ENCODE results near the gene RESF1.

RESF1 gene

DNA sequence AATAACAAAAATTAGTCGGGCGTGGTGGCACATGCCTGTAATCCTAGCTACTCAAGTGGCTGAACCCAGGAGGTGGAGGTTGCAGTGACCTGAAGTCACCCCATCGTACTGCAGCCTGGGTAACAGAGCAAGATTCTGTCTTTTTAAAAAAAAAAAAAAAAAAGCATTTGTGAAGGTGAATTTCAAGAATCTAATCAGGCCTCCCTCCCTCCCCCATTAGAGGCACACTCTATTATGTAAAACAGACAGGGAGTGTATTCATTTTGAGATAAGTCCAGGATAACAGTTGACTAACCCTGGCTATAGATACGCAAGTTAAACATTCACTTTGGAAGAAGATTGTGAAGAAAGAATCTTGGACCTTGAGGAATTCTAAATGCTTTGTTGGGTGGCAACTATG lies 2.9 kb downstream of the RESF1 start:
- H3K27ac ChIP-seq: no peak overlapping the region
- no peak for TF ChIP-seq ZFX (IDR thresholded peaks at IDR 0.05; ENCODE audit: borderline replicate concordance)
- TF ChIP-seq, protein P1, sequence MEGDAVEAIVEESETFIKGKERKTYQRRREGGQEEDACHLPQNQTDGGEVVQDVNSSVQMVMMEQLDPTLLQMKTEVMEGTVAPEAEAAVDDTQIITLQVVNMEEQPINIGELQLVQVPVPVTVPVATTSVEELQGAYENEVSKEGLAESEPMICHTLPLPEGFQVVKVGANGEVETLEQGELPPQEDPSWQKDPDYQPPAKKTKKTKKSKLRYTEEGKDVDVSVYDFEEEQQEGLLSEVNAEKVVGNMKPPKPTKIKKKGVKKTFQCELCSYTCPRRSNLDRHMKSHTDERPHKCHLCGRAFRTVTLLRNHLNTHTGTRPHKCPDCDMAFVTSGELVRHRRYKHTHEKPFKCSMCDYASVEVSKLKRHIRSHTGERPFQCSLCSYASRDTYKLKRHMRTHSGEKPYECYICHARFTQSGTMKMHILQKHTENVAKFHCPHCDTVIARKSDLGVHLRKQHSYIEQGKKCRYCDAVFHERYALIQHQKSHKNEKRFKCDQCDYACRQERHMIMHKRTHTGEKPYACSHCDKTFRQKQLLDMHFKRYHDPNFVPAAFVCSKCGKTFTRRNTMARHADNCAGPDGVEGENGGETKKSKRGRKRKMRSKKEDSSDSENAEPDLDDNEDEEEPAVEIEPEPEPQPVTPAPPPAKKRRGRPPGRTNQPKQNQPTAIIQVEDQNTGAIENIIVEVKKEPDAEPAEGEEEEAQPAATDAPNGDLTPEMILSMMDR (IDR thresholded peaks at IDR 0.05): no peak

DNA sequence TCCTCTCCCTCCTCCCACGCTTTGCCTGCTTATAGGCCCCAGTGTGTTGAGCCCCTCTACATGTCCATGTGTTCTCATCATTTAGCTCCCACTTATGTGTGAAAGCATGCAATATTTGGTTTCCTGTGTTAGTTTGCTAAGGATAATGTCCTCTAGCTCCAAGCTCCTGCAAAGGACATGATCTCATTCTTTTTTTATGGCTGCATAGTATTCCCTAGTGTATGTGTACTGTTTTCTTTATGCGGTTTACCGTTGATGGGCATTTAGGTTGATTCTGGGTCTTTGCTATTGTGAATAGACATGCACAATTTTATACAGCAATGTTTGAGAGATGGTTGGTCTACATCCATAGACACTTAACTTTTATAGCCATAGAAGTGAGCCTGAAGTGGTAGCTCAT lies 5.1 kb downstream of the RESF1 start:
- TF ChIP-seq ZFX (IDR thresholded peaks at IDR 0.05; ENCODE audit: borderline replicate concordance): no peak
- TF ChIP-seq, protein P1 (IDR thresholded peaks at IDR 0.05): no peak
- no peak overlapping the region for H3K27ac ChIP-seq

DNA sequence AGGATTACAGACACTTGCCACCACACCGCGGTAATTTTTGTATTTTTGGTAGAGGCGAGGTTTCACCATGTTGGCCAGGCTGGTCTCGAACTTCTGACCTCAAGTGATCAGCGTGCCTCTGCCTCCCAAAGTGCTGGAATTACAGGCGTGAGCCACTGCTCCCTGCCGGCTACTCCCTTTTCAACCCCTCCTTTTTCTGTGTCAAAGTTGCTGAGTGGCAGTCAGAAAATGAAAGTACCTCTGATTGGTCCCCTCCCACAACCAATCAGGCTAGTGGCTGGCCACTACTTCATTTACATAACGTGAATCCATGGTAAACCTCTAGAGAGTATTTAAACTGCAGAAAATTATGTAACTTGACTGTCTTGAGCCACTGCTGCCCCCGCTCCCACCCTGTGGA lies 5.9 kb downstream of the RESF1 start:
- no peak overlapping the region for H3K27ac ChIP-seq

DNA sequence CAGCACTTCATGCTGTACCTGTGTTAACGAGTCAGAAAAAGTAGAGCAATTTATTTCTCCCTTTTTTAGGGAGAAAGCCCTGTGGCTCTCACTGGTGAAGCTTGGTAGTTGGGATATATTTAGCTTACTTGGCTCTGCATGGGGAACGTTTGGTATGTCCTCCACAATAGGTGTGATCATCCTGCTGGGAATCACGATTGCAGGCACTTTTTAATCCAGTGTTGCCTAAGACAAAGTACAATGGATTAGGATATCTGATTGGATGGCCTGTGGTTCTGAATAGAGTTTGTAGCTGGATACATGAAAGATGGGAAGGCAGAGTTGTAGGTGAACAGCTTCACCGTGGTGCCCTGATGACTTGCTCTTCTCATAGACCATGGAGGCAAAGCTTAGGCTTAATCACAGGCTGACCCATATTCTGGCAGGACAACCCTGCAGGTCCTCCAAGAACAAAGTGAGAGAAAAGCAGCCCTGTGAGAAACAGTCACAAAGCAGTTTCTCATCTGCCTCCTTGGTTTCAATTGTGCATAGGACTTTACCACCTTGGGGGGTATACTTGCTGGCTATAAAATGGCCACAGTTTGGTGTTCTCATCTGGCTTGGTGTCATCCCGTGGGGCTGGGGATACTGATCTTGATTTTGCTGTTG lies 7.5 kb downstream of the RESF1 start:
- no peak for TF ChIP-seq ZFX (IDR thresholded peaks at IDR 0.05; ENCODE audit: borderline replicate concordance)
- TF ChIP-seq, protein P1 (IDR thresholded peaks at IDR 0.05): no peak
- no peak overlapping the region for H3K27ac ChIP-seq

More for the DNA sequence above, 5.9 kb downstream of the RESF1 start:
- TF ChIP-seq, protein P1 (IDR thresholded peaks at IDR 0.05): no peak
- TF ChIP-seq ZFX (IDR thresholded peaks at IDR 0.05; ENCODE audit: borderline replicate concordance): no peak

DNA sequence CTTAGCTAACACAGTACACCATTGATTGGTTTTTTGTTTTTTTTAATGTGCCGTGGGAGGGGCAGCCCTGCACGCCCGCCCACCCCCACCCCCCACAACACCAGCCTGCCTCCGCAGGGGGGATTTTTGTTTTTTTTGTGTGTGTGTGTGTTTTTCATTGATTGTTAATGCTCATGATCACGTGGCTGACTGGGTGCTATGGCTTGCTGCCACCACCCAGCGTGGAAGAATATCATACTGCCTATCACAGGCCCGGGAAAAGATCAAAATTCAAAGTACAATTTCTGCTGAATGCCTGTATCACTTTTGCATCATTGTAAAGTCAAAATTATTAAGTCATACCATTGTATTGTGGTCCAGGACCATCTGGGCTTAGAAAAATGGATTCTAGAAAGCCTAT lies 8.3 kb downstream of the RESF1 start:
- no peak for TF ChIP-seq ZFX (IDR thresholded peaks at IDR 0.05; ENCODE audit: borderline replicate concordance)
- TF ChIP-seq, protein P1 (IDR thresholded peaks at IDR 0.05): no peak
- no peak overlapping the region for H3K27ac ChIP-seq

DNA sequence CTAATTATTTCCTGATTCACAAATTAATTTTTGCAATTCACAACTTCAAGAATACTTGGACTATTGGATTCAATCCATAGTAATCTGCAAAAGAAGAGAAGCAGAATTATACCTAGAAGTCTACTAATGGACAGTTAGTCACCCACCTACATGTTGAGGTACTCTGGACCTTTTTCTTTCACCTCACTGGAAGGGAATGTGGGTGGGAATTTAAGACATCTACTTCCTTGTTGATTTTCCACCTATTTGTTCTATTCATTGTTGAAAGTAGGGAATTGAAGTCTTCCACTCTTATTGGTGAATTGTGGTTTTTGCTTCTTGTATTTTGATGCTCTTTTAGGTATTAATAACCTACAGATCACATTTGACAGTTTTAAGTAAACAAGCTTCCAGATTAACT lies 11.0 kb downstream of the RESF1 start:
- no peak overlapping the region for H3K27ac ChIP-seq
- TF ChIP-seq, protein P1 (IDR thresholded peaks at IDR 0.05): no peak
- TF ChIP-seq ZFX (IDR thresholded peaks at IDR 0.05; ENCODE audit: borderline replicate concordance): no peak

DNA sequence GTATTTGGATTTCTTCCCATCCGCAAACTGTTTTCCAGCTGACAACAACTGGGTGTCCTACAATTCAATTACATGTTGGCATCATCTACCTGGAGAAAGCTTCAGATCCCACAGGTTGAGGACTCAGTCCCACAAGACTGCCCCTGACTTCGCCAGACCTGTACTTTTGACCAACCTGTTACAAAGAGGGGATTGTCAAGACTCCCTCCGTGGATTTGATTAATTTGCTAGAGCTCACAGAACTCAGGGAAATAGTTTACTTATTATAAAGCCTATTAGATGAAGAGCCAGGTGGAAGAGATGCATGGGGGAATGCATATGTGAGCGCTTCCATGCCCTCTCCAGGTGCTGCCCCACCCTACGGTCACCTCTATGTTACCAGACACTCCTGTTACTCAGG lies 14.6 kb downstream of the RESF1 start:
- TF ChIP-seq ZFX (IDR thresholded peaks at IDR 0.05; ENCODE audit: borderline replicate concordance): no peak
- TF ChIP-seq, protein P1 (IDR thresholded peaks at IDR 0.05): no peak
- no peak overlapping the region for H3K27ac ChIP-seq
